ENCODE measurements around the gene RTN4R.
"Not testable (repeated sequence)": the region's sequence is repeated elsewhere in the genome, so short reads cannot be mapped to it uniquely, and the experiment has no call there.

Gene RTN4R

DNA sequence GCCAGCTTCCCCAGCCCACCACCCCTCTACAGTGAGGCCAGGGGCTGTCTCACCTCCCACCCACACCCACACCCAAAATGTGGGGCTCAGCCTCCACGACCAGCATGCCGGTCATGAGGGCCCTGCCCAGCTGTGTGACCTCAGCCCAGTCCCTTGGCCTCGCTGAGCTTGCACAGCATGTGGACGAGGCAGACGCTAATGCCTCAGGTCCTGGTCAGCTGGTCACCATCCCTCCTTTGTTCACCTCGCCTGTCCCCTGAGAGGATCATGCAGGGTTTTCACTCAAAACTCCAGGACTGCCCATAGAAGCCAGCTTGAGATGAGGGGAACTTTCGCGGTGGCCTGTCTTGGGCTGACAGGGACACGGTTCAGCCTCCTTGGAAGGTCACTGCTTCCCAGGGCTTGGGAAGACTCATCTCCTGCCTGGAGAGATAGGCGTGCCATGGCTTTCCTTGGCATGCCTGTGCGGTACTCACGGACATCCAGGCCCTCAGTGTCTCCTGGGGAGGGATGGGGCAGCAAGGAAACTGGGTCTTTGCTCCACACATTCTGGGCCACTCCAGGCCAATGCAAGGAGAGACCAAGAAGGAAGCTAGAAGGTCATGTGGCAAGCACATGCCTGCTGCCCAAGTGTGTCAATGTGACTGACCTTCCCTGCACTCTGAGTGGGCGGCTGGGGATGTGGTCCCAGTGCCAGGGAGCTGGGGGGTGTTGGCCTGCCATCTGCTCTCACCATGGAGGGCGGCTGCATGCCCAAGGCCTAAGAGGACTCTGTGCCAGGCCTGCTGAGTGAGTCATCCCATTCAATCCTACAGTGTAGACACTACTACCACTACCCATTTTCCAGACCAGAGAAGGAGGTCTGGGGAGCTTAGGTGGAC, 3.2 kb upstream of the RTN4R start:
- no peak for FAIRE-seq
- no peak for DNase-seq (ENCODE audit: low spot score)

DNA sequence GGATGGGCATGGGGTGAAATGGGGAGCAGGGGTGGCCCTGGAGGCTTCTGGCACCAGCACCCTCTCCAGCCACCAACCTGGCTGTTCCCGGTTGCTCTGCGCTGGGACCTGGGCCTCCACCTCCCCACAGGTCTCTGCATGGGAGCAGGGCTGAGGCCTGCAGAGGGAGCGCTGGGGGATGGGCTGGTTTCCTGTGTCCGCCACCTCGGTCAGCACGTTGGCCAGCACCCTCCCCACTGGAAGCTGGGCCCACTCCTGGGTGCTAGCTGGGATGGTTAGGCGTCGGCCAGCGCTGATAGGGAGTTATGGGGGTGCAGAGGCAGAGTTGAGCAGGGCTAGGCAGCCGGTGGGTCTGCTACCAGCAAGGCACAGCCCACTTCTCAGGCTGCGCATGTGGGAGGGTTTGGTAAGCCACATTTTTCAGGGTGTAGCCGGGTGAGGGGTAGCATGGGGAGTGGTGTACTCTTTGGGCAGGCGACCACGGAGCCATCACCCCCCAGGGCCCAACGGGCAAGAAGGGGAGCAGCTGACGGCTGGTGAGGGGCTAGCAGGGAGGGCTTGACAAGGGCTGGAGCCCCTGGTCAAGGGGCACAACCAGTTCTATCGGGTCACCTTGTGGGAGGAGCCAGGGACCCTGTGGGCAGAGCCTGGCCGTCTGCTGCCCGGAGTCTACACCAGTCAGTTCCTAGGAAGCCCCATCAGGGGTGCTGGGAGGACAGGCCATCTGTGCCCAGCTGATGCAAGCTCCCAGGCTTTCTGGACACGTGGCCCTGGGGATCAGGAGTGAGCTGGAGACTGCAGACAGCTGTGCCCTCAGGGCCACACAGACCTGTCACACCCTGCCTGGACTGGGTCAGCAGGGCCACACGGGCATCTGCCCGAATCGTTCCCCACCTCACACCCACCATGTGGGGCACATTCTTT, 2.3 kb upstream of the RTN4R start:
- DNase-seq (ENCODE audit: low spot score); FAIRE-seq: not testable (repeated sequence)

DNA sequence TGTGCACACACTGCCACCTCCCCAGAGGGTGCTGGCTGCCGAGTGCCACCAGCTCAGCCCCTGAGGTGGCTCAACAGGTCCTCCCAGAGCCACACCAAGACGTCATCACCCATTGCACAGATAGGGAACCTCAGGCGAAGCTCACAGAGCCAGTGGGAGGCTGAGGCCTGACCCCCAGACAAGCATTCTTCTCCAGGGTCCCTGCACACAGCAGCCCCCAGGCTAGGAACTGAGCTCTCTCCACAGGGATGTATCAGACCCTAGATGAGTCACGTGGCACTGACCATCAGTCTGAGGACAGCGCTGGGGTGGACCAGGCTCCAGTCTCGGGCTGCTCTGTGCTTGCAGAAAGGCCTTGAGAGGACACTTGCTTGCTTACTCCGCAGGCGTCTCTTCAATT, 1.6 kb upstream of the RTN4R start:
- DNase-seq (ENCODE audit: low spot score); FAIRE-seq: not testable (repeated sequence)

DNA sequence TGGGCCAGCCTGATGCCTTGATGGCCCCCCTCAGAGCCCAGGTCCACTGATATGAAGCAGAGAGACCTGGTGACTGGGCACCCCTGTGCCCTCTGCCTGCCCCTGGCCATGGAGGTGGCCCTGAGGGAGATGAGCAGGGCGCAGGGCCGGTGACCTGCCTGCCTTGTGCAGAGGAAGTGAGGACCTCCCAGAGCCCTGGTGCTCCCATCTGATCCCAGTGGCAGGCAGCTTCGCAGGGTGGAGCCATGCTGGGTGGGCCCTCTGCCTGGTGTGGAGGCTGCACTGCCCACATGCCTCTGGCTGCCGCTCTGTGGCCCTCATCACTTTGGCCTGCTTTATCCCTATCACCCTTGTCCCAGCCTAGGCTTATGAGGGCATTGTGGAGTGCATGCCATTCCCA, 1.1 kb upstream of the RTN4R start:
- DNase-seq (ENCODE audit: low spot score); FAIRE-seq: not testable (repeated sequence)

DNA sequence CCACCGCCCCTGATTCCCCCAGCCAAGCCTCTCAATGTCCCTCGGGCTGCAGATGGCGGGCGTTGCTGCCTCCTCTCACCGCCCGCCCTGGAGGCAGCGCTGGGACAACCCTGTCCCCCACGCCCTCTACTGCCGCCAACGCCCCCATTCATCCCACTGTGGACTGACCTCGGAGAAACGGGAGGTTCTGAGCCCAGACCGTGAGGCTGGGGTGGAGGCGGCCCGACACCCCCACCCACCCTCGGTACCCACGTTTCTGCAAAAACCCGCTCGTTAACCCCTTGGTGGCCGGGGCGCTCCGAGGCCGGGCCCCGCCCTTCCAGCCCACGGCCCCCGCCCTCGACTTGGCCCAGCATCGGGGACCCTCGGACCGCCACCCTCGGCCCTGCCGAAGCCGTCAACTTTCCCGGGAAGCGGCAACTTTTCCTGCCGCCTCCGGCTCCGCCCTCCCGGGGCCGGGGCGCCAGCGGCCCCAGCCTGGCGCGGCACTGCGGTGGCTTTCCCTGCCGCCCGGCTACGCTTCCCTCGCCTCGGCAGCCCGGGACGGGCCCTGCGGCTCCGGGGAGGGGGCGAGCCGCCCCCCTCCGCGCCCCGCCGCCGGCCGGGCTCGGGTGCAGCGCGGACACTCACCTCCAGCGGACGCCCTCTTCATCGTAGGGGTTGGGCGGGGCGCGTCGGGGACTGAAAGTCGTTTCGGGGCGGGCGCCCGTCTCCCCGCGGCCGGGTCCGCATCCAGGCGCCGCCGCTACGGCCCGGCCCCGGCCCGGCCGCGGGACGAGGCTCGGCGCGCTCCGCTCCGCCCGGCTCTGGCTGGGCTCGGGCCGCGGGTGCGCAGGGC, 458 bp downstream of the RTN4R start:
- FAIRE-seq, result no peak
- no peak for DNase-seq (ENCODE audit: low spot score)

DNA sequence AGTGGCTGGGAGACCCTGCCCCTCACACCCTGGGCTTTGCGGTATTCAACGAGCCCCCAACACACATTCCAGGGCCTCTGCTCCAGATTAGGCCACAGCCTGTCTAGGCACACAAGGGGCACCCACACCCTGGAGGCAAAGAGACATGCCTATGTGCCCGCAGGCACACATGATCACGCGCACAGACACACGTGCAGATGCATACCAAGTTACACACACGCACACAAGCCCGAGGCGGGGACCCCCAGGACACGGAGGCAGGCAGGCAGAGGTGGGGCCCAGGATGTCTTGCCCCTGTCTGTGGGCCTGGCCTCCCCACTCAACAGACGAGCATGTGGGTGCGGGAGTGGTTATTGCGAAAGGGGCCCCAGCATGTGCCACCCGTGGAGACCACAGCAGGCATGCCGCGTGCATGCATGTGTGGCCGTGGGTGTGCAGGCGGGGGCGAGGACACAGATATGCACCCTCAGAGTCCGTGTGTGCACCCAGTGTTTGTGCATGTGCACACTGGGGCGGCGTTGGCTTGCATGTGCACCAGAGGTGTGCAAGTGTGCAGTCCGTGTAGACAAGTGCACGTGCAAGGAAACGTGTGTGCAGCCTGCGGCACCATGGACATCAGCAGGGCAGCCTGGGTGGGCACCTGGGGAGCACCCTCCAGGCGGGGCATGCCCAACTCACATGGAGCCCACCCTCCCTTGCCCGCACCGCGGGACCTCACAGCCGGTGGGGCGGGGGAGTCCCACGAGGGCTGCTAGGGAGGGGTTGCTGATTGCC, 1.3 kb downstream of the RTN4R start:
- FAIRE-seq; DNase-seq (ENCODE audit: low spot score): not testable (repeated sequence)

DNA sequence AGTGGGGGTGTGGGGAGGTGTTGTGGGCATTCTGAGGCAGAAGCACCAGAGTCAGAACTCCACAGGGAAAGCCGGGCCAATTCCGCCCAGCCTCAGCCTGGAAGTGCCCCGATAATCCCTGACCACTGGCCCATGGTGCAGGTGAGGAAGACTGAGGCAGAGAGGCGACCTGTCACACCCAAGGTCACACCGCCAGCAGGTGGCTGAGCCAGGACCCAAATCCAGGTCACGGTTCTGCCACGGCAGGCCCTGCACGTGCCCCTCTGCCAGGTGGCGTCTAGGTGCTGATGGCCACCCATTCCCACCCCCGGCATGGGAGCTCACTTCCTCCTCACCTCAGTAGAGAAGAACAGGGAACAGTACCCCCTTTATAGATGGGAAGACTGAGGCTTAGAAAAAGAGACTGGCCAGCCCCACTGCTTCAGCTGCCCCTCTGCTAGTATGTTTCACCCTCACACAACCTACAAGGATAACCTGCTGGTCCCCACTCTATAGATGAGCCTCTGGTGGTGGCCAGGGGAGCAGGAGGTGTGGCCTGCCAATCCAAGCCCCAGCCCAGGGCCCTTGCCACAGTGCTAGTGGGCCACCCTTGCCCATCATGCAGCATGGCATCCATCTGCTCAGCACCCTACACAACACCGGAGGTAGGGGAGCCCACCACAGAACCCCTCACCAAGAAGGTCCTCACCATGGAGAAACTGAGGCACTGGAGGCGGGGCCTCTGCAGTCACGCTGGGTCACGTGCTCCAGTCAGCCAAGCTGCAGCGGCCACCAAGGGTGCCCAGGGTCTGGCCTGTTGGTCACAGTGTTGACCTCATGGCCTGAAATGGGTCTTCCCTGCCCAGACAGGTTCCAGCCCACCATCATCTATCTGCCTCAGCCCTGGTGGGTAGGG, 2.1 kb downstream of the RTN4R start:
- not testable (repeated sequence) for DNase-seq (ENCODE audit: low spot score); FAIRE-seq

DNA sequence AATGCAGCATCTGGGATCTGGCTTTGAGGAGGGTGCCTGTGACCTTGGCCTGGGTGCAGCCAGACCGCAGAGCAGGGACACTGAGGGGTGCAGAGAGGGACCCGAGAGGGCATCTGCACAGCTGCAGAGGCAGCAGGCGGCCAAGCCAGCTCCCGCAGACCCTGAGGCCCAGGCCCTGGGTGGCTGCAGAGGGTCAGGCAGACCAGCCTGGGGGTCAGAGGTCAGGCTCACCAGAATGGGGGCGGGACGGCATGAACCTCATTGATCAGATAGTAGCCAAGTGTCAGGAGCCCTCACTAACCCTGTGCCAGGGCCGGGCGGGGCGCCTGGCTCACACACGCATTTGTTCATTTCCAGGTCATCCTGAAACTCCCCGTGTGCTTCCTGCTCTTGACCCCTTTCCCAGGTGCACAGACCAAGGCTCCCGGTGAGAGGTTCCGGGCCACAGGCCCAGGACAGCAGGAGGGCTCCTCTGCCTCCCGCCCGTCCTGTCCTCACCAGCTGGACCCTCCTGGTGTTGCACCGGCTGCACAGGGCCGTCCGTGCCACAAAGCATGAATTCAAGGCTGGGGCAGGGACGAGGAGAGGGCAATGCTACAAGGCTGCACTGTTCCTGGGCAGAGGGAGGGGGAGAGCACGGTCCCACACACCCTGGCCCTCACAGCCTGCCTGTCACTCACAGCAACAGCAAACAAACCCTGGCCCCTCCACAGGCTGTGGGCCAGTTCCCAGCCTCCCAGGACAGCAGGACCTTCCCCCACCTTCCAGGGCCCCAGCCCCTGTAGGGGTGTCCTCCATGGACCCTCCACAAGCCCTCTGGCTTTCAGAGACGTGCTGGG, 3.3 kb downstream of the RTN4R start:
- no peak for DNase-seq (ENCODE audit: low spot score)
- FAIRE-seq, result no peak

DNA sequence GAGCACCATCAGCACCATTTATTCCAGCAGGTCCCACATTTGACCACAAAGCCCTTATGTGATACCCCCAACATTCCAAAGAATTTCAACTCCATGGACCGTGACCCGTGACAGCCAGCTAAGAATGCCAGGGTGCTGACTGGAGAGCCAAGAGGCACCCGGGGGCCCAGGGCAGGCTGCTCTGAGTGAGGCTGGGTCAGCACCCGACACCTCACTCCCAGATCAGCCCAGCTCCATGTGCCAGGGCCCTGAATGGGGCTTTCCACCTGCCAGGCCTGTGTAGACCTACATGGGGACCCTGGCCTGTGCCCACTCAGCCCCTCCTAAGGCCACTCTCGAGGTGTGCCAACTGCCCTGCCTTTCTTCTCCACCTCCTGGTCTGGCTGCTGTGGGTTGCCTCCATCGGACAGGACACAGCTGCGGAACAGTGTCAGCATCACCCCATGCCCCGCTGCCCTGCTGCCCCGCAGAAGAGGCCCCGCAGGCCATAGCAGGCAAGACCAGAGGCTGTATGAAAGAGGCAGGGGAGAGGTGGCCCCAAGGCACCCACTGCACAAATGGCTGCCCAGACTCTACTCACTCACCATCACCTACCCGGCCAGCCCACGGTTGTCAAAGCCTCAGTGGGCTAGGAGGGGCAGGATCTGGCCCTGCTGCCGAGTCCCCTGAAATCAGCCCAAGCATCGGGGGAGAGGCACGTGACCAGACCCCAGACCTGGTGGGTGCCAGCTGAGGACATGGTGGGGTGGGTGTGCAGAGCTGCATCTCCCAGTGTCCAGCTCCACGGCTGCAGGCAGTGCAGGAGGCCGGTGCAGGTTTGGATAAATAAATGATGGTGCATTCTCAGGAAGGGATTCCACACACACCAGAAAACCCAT, 4.5 kb downstream of the RTN4R start:
- DNase-seq (ENCODE audit: low spot score), result peak; percentile 8
- FAIRE-seq, result not testable (repeated sequence)

DNA sequence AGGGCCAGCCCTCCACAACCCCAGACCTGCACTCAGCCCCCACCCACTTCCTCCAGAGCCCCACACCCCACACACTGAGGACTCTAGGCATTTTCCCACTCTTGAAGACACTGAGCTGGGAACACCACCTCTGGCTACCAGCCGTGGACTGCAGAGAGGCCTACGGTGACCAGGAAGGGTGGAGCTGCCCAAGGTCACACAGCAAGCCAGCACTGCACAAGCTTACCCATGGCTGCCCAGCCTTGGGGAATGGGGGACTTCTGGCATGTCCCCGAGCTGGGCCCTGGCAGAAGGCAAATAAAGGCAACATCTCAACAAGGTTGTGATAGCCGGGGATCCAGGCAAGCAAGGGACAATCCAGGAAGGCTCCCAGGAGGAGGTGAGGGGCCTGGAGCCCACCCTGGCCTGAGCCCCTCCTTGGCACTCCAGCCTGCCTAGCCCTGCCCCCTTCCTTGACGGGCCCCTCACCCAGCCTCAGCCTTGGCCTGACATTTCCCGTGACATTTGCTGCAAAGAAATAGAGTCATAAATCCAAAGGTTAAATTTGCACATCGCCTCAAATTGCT, 5.5 kb downstream of the RTN4R start:
- DNase-seq (ENCODE audit: low spot score) (no peak), FAIRE-seq (no peak)

DNA sequence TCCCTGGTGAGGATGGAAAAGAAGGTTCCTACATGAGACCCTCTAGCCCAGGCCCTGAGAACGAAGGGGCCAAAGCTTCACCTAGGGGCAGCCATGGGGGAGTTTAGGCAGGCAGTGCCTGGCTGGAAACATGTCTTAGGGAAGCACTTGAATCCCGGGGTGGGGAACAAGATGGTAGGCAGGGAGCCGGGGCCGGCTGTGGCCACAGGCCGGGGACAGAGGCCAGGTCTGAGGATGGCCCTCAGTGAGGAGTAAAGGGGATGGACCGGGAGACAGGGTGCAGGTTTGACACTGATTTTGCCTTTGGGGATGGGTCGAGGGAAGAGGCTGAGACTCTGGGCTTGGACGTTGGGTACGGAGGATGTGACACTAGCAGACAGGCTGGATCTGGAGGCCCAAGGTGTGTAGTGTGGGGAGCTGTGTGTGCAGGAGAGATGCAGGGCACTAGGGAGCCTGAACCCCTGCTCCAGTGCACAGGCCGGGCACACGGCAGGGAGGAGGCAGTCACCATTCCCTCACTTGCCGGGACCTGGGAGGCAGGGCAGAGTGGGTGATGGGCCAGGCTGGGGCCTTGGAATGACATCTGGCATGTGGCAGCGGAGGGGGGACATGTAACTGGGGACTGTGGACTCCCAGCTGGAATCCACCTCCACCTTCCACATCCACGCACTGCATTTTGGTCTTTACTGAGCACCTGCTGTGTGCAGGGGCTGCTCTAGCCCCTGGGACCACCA, 6.1 kb downstream of the RTN4R start:
- DNase-seq (ENCODE audit: low spot score), result no peak
- FAIRE-seq, result no peak

DNA sequence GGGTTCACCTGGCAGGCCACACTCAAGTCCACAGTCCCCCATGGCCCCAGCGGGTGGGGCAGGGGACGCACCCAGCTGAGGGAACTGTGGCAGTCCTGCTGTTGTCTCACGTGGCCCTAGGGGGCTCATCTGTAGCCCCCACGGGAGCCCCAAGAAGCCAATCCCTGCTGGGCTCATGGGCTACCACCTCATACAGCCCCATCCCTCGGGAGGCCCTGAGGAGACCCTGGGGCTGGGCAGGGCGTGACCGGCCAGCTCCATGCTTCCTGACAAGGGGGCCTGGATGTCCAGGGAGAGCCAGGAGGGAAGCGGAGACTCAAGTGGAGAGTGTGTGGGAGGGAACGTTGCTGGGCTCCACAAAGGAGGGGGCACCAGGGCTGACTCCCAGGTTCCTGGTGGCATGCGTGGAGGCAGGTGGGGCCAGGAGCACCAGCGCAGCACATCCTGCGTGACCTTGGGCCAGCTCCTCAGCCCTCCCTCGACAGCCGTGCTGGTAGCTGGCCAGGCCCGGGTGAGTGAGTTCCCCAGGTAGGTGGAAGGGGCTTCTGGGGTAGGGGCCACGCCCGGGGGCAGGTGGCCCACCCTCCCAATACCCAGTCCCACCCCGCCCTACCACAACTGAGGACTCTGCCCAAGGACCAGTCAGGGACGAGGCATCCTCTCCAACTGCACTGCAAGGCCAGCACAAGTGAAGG, 7.9 kb downstream of the RTN4R start:
- FAIRE-seq, result no peak
- DNase-seq (ENCODE audit: low spot score), result no peak

DNA sequence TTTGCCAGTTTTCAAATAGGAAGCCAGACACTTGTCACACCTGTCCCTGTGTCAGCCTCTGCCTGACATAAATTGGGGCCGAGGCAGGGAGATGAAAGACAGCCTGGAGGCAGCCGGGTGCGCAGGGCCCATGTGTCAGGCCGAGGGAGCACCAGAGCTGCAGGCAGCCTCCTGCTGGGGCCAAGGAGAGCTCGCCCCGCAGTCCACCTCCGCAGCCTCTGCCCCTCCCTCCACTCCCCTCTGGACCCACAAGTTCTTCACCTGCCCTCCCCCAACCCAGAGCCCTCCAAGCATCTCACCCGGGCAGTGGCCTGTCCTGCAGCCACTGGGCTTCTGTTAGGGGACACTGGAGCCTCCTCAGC, 8.8 kb downstream of the RTN4R start:
- DNase-seq (ENCODE audit: low spot score) (no peak), FAIRE-seq (no peak)

DNA sequence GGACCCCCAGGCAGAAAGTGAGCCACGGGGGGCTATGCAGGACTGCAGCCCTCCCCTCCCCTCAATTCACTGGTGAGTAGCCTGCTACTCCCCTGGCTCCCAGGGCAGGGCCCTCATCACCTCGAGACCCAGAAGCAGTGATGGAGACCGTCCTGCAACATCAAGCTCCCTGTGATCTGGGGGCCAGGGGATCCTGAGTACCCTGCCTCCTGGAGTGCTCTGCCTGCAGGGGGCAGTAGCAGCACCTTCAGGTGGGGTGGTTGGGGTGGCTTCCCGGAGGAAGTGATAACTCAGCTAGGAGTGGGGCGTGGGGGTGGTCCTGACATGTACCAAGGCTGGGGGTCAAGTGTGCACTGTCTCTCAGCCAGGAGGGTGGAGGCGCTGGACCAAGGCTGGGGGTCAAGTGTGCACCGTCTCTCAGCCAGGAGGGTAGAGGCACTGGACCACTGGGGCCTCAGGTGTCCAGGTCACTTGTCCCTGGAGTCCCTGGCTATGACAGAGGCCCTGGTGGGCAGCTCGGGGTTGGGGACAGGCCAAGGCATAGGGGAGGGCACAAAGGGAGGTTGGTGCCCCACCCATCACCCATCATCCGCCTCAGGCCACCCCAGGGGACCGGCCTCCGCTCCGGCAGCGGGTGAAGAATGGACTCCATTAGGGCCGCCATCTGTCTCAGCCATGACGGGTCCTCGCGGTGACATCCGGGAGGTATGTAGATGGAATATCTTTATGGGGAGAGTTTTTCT, 9.4 kb downstream of the RTN4R start:
- no peak for DNase-seq (ENCODE audit: low spot score)
- FAIRE-seq, result no peak

DNA sequence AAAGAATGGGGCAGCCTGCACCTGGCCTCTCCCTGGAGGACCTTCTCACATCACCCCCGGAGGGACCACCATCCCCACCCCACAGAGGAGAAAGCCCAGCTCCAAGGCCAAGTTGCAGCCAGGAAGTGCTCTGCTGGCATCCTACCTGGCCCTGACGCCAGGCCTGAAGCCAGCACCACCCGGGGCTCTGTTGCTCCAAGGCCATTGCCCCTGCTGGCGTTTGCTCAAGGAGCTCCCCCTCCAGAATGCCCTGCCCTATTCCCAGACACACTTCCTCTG, 10.2 kb downstream of the RTN4R start:
- DNase-seq (ENCODE audit: low spot score), result no peak
- FAIRE-seq, result no peak

Data from RCC 7860 (cell line).